Testis (tissue), 3 donors: ENCODE data around the gene EEF2K. TPM values are rescaled to one million over a fixed set of nuclear protein-coding genes. Genes with fewer than 3 reads are reported as not detected.
A peak's percentile ranks its signal among the peaks of the same experiment; 100 is the strongest.

Experiments
- DNase-seq: peaks from one replicate; pipeline ENCODE4 v3.0.0-alpha.2; 2019
- H3K27ac ChIP-seq, 2 donors: fragments of 200-600 bp; sonication (generic); one replicate each; pipeline ENCODE4 v1.5.1; 2019
- H3K27me3 ChIP-seq: fragments of 200-600 bp; sonication (generic); one replicate; pipeline ENCODE4 v1.5.1; 2019
- H3K36me3 ChIP-seq: fragments of 200-600 bp; sonication (generic); one replicate; pipeline ENCODE4 v1.5.1; 2017; ENCODE audit warnings: low read depth; ENCODE audit errors: missing control alignments
- H3K4me1 ChIP-seq: fragments of 200-600 bp; sonication (generic); one replicate; pipeline ENCODE4 v1.5.1; 2019
- H3K4me3 ChIP-seq, 2 donors: fragments of 200-600 bp; sonication (generic); one replicate each; pipeline ENCODE4 v1.5.1; 2017 to 2019
- H3K9me3 ChIP-seq: fragments of 200-600 bp; sonication (generic); one replicate; pipeline ENCODE4 v1.5.1; 2017
- CTCF ChIP-seq, 3 experiments: fragments of 450-650 bp in 2 of 3; fragments of 200-600 bp in 1 of 3; sonication (generic) in 1 of 3; IDR thresholded peaks; one replicate each; pipeline ENCODE4 v1.5.1; 2016 to 2019; ENCODE audit warnings: antibody characterized with exemption in 3 of 3, mild to moderate bottlenecking in 2 of 3, moderate library complexity in 1 of 3
- POLR2A ChIP-seq: fragments of 450-650 bp; IDR thresholded peaks from one replicate; pipeline ENCODE4 v1.6.1; 2017; ENCODE audit warnings: antibody characterized with exemption, mild to moderate bottlenecking, moderate library complexity
- WGBS, 2 donors: methylation state at CpG; one replicate each; pipeline ENCODE4 v1.1.5; 2018; 5-methylcytosine and 5-hydroxymethylcytosine counted together
- intact Hi-C: fragments of 100-400 bp; cut with DNase I; formaldehyde crosslinking; loops from one replicate; pipeline ENCODE4 v1.15.1; 2023; ENCODE audit warnings: low total_unique reads
- polyA plus RNA-seq: library from polyadenylated mRNA; stranded (reverse); fragments of 350-450 nt; fragmentation: Illumina TruSeq; extraction: RNeasy Lipid Tissue Mini Kit (QIAGEN cat#74804); gene quantifications from one replicate; pipeline ENCODE4 v1.2.3, GENCODE V29; 2014; ENCODE audit warnings: low read depth, low replicate concordance; ENCODE audit not compliant: insufficient read depth
- total RNA-seq, 2 donors: library from RNA; depleted of rRNA; stranded (reverse); fragments of >200 nt; gene quantifications; one replicate each; pipeline ENCODE4 v1.2.3, GENCODE V29; 2016

EEF2K gene
- total and polyA plus RNA-seq, 3 donors from 2014 or later: 6.6 to 11.1 (median 10.2) TPM

- Histone ChIP-seq H3K9me3 (no peaks in the 10 kb centered on the region), H3K27me3 (no peaks in the 10 kb centered on the region), H3K36me3 (no peaks in the 10 kb centered on the region), H3K4me3 (no peak overlapping the region), H3K4me1 (no peaks in the 10 kb centered on the region), H3K27ac (no peak overlapping the region)
- TF ChIP-seq POLR2A (no peak), CTCF (IDR thresholded peaks at IDR 0.05) (no peak)
- intact Hi-C loops: no loop called here
- WGBS, 2 donors: 89 to 94% methylated on average over 21 to 23 of the region's 23 CpGs
- DNase-seq: peak; percentile 10
Measured at GRCh38 chr16:22312897-22313781, 107.1 kb downstream of the EEF2K start.

- Histone ChIP-seq H3K36me3 (no peaks in the 10 kb centered on the region), H3K4me1 (no peaks in the 10 kb centered on the region), H3K4me3 (no peak overlapping the region), H3K27ac (no peak overlapping the region), H3K27me3 (no peaks in the 10 kb centered on the region), H3K9me3 (no peaks in the 10 kb centered on the region)
- intact Hi-C loops: no loop called here
- TF ChIP-seq CTCF (IDR thresholded peaks at IDR 0.05) (no peak), POLR2A (no peak)
- peak; percentile 11 for DNase-seq
- WGBS, 2 donors: 94% methylated on average over 10 of the region's 10 CpGs
Measured at GRCh38 chr16:22313876-22314470, 107.9 kb downstream of the EEF2K start.

- WGBS, 2 donors: 87 to 90% methylated on average over 23 to 37 of the region's 37 CpGs
- no peak overlapping the region for H3K27ac ChIP-seq
- H3K27me3 ChIP-seq: no peaks in the 10 kb centered on the region
- H3K4me3 ChIP-seq: no peak overlapping the region
- no peak for TF ChIP-seq CTCF (IDR thresholded peaks at IDR 0.05)
- no peak for TF ChIP-seq POLR2A
- no peaks in the 10 kb centered on the region for H3K36me3 ChIP-seq
- no peaks in the 10 kb centered on the region for H3K9me3 ChIP-seq
- no peaks in the 10 kb centered on the region for H3K4me1 ChIP-seq
- intact Hi-C loops: no loop called here
- DNase-seq: peak; percentile 12
Measured at GRCh38 chr16:22314661-22315626, 108.9 kb downstream of the EEF2K start.

- 79 to 87% methylated on average over 1 of the region's 1 CpG for WGBS, 2 donors
- Histone ChIP-seq H3K27ac (no peak overlapping the region), H3K9me3 (no peaks in the 10 kb centered on the region), H3K36me3 (no peaks in the 10 kb centered on the region), H3K4me1 (no peaks in the 10 kb centered on the region), H3K27me3 (no peaks in the 10 kb centered on the region), H3K4me3 (no peak overlapping the region)
- intact Hi-C loops: no loop called here
- no peak for DNase-seq
- TF ChIP-seq CTCF (IDR thresholded peaks at IDR 0.05) (no peak), POLR2A (no peak)
Measured at GRCh38 chr16:22315979-22316378, 109.9 kb downstream of the EEF2K start.
